ENCODE results near the gene DGKI. TPM values are rescaled to one million over a fixed set of nuclear protein-coding genes. Genes with fewer than 3 reads are reported as not detected.

The DGKI gene
- total RNA-seq, 1 donor from 2014 or later: 2.2 TPM

DNA sequence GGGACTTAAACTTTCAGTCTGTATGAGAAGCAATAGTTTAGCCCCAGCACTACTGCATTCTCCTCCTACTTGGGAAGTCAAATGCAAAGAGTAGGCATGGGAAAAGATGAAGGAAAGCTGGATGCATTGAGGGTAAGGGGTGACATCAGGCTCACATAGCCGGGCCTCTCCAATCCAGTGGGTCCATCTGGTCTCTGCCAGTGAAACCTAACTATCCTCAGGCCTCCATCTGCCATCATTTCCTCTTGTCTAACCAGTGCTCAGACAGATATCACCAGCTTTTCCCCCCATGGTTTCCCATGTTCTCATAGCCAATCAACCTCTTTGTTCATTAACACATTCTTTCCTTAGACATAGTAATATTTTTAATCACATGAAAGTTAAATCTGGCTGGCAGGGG is 118.3 kb downstream of the DGKI start:
- Mint-ChIP-seq H3K4me1 (no peaks in the 10 kb centered on the region), H3K27ac (ENCODE audit: unreplicated experiment) (no peak overlapping the region), H3K27me3 (ENCODE audit: low read depth) (no peaks in the 10 kb centered on the region), H3K9me3 (peaks cover under 1% of the 10 kb centered on the region), H3K4me3 (no peak overlapping the region), H3K36me3 (ENCODE audit: low read depth) (no peaks in the 10 kb centered on the region)
- TF ChIP-seq, protein P1, sequence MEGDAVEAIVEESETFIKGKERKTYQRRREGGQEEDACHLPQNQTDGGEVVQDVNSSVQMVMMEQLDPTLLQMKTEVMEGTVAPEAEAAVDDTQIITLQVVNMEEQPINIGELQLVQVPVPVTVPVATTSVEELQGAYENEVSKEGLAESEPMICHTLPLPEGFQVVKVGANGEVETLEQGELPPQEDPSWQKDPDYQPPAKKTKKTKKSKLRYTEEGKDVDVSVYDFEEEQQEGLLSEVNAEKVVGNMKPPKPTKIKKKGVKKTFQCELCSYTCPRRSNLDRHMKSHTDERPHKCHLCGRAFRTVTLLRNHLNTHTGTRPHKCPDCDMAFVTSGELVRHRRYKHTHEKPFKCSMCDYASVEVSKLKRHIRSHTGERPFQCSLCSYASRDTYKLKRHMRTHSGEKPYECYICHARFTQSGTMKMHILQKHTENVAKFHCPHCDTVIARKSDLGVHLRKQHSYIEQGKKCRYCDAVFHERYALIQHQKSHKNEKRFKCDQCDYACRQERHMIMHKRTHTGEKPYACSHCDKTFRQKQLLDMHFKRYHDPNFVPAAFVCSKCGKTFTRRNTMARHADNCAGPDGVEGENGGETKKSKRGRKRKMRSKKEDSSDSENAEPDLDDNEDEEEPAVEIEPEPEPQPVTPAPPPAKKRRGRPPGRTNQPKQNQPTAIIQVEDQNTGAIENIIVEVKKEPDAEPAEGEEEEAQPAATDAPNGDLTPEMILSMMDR (conservative IDR thresholded peaks at IDR 0.05): no peak
- no peak for DNase-seq (ENCODE audit: low read depth, low spot score)

DNA sequence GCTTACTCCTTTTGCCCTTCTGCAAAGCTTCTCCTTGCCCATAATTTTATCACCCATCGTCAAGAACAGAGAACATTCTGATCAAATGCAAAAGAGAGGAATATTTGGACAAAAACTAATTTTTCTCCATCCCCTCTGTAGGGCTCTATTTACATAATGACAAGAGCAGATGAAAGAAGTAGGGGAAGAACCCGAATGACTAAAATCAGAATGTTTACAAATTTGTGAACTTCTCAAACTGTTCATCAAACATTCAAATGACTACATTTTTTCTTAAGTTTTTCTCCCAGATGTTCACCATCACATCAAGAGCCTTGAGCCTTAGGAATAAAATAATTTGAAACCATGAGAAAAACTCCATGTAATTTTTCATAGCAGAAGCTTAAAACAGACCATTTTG is 119.4 kb downstream of the DGKI start:
- Mint-ChIP-seq H3K9me3 (peaks cover 2% of the 10 kb centered on the region), H3K36me3 (ENCODE audit: low read depth) (no peaks in the 10 kb centered on the region), H3K27me3 (ENCODE audit: low read depth) (no peaks in the 10 kb centered on the region), H3K27ac (ENCODE audit: unreplicated experiment) (no peak overlapping the region), H3K4me1 (no peaks in the 10 kb centered on the region), H3K4me3 (no peak overlapping the region)
- TF ChIP-seq, protein P1 (conservative IDR thresholded peaks at IDR 0.05): no peak
- DNase-seq (ENCODE audit: low read depth, low spot score): no peak

DNA sequence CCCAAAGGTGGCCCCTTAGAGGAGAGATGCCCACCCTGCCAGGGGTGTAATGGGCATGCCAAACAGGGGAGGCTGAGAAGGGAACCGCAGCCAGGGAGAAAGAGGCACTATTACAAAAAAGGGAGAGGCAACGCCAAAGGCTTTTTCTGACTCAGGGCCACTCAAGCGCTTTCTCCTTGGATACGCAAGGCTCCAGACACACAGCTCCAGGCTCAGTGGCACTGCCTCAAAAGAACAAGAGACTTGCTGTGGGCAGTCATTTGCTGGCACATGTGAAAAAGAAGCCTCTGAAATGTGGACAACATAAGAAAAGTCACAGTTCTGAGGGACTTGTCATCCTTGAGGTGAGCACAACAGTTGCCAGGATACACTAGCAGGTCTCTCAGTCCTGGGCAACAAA is 128.4 kb downstream of the DGKI start:
- no peak overlapping the region for H3K4me3 Mint-ChIP-seq
- H3K27ac Mint-ChIP-seq (ENCODE audit: unreplicated experiment): no peak overlapping the region
- H3K9me3 Mint-ChIP-seq: peaks cover 5% of the 10 kb centered on the region
- peaks cover 26% of the 10 kb centered on the region for H3K4me1 Mint-ChIP-seq
- H3K27me3 Mint-ChIP-seq (ENCODE audit: low read depth): no peaks in the 10 kb centered on the region
- TF ChIP-seq, protein P1 (conservative IDR thresholded peaks at IDR 0.05): no peak
- H3K36me3 Mint-ChIP-seq (ENCODE audit: low read depth): no peaks in the 10 kb centered on the region
- no peak for DNase-seq (ENCODE audit: low read depth, low spot score)

DNA sequence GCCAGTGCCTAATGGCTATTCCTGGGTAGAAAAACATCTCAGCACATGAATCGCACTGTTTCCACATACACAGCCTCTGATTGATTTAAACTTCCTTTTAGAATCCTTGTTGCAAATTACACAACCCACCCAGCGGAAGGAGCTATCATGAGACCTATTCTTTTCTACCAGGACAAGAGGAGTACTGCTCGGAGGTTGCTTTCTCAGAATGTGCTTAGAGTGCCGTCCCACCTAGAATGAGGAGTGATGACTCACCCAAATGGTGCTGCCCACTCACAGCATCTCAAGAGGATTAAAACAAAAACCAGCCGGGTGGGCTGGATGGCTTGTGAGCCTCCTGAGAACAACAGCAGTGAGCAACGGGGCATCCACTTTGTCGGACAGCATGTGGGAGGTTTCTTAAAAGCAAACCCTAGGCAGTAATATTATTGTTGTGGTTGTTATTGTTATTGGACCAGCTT is 128.9 kb downstream of the DGKI start:
- Mint-ChIP-seq H3K27me3 (ENCODE audit: low read depth) (no peaks in the 10 kb centered on the region), H3K36me3 (ENCODE audit: low read depth) (no peaks in the 10 kb centered on the region), H3K27ac (ENCODE audit: unreplicated experiment) (no peak overlapping the region), H3K4me3 (no peak overlapping the region), H3K4me1 (peaks cover 26% of the 10 kb centered on the region), H3K9me3 (peaks cover 4% of the 10 kb centered on the region)
- TF ChIP-seq, protein P1 (conservative IDR thresholded peaks at IDR 0.05): no peak
- no peak for DNase-seq (ENCODE audit: low read depth, low spot score)

DNA sequence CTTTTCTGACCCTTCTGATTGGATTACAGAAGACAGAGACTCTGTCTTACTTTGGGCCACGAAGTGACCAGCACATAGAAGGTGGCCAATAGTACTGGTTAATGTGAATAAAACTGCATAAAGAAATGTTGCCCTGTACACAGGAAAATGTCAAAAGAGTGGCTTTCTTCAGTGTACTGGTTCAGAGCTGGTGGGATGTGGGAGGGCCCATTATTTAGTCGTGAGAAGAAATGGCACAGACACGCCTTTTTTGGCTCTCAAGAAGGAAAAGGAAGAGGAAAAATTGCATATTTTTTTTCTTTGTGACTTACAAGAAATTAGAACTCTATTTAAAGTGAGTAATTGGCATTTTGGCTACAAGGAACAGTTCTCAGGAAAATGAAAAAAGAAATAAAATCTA is 129.7 kb downstream of the DGKI start:
- no peak for DNase-seq (ENCODE audit: low read depth, low spot score)
- Mint-ChIP-seq H3K27me3 (ENCODE audit: low read depth) (no peaks in the 10 kb centered on the region), H3K4me1 (peaks cover 26% of the 10 kb centered on the region), H3K36me3 (ENCODE audit: low read depth) (no peaks in the 10 kb centered on the region), H3K9me3 (peaks cover 4% of the 10 kb centered on the region), H3K27ac (ENCODE audit: unreplicated experiment) (no peak overlapping the region), H3K4me3 (no peak overlapping the region)
- TF ChIP-seq, protein P1 (conservative IDR thresholded peaks at IDR 0.05): no peak

DNA sequence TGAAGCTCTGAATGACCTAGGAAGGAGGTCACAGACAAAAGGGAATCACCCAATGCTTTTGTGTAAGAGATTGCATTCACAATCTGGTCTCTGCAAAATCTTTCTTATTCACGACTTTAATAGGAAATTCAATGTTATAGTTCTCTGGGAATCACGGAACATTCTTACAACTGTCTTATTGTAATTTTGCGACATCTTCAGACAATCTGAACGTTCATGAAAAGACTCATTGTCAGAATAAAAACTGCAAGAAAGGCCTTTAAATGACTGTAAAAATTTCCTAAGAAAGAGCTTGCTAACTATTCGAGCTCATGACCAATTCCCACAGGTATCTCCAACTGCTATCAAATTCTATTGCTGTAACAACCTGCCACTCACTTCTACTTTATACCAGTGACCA is 130.7 kb downstream of the DGKI start:
- Mint-ChIP-seq H3K4me1 (peaks cover 26% of the 10 kb centered on the region), H3K27me3 (ENCODE audit: low read depth) (no peaks in the 10 kb centered on the region), H3K27ac (ENCODE audit: unreplicated experiment) (no peak overlapping the region), H3K4me3 (no peak overlapping the region), H3K9me3 (no peaks in the 10 kb centered on the region), H3K36me3 (ENCODE audit: low read depth) (no peaks in the 10 kb centered on the region)
- DNase-seq (ENCODE audit: low read depth, low spot score): no peak
- TF ChIP-seq, protein P1 (conservative IDR thresholded peaks at IDR 0.05): no peak

All from neural crest cell (in vitro differentiated cells).